HG03442 (cell line): ENCODE data around the gene LRRC8E.

Experiments
- ATAC-seq: cut with Tn5 transposase; IDR thresholded peaks from one replicate; pipeline ENCODE4 v1.9.1; 2021; ENCODE audit warnings: mild to moderate bottlenecking, moderate library complexity; ENCODE audit not compliant: unreplicated experiment

LRRC8E gene

DNA sequence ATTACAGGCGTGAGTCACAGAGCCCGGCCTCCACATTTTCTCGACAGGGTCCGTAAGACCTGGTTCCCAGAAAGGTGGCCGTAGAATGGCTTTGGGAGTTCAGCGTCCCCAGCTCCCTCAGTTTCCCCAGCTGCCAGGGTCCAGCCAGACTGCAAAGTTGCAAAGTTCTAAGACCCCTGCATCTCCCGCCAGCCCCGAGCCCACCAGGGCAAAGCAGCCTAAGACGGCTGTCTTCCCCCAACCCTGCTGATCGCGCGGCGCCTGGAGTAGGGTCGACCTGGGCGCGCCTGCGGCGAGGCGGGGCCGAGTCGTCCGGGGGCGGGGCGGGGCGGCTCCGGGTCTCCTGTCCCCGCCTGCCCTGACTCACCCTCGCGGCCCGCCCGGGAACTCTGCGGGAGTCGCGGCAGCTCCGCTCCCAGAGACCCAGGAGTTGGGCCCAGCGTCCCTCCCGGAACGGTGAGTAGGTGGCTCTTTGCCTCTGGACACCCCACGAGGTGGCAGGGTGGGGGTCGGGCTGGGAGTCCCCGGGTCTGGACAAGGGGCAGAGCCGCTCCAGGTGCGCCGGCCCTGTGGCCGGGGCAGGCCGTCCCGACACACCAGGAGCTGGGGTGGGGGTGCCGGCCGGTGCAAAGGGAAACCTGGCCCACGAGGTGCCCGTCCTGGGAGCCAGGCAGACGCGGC is at the start of gene LRRC8E:
TSS of gene LRRC8E (plus strand) at position 366 of the 681 bp plus-strand sequence. CDS start 7,094 bp downstream, outside the sequence.
- no peak for ATAC-seq

DNA sequence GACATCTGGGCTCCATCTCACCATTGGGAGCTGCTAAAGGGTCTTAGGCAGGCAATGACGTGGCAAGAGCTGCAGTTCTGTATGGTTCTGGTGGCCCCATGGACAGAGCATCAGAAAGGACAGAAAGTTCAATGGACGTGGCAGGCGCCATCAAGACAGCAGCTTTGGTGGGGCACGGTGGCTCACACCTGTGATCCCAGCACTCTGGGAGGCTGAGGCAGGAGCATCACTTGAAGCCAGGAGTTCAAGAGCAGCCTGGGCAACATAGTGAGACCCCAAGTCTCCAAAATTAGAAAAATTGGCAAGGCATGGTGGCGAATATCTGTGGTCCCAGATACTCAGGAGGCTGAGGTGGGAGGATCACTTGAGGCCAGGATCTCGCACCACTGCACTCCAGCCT is 48.8 kb upstream of the LRRC8E start:
- ATAC-seq, result no peak

DNA sequence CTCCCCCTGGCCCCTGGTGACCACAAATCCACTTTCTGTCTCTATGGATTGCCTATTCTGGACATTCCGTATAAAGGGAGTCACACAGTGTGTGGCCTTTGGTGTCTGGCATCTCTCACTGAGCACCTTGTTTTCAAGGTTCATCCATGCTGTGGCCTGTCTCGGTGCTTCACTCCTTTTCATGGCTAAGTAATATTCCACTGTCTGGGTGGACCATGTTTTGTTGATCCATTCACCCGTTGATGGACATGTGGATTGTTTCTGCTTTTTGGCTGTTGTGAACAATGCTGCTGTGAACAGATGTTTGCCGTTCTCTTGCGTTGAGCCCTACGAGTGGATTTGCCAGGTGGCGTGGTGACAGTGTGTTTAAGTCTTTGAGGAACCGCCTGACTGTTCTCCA is 47.7 kb upstream of the LRRC8E start:
- no peak for ATAC-seq

DNA sequence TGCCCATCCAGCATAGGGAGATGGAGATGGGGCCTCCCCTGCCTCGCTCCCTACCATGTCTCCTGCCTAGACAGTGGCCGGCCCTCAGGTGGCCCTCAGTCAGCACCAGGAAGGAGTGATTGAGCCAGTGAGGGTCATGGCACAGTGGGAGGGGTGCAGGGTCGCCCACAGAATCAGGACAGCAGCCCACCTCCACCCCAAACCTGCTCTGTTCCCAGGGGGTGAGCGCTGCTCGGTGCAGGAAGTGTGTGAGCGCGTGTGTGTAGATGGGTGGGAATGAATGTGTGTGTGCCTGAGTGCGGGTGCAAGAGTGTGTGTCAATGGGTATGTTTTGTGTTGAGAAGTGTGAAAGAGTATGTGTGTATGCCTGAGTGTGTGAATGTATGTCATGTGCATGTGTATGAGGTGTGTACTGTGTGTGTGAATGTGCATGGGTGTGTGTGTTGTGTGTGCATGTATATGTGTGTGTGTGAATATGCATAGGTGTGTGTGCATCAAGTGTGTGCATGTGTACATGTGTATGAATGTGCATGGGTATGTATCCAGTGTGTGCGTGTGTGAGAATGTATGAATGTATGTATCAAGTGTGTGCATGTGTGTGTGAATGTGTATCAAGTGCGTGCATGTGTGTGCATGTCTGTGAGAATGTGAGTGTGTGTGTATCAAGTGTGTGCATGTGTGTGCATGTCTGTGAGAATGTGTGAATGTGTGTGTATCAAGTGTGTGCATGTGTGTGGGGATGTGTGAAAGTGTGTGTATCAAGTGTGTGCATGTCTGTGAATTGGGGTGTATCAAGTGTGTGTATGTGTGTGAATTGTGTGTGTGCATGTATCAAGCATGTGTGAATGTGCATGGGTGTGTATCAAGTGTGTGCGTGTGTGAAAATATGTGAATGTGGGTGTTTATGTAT is 46.3 kb upstream of the LRRC8E start:
- ATAC-seq, result no peak

DNA sequence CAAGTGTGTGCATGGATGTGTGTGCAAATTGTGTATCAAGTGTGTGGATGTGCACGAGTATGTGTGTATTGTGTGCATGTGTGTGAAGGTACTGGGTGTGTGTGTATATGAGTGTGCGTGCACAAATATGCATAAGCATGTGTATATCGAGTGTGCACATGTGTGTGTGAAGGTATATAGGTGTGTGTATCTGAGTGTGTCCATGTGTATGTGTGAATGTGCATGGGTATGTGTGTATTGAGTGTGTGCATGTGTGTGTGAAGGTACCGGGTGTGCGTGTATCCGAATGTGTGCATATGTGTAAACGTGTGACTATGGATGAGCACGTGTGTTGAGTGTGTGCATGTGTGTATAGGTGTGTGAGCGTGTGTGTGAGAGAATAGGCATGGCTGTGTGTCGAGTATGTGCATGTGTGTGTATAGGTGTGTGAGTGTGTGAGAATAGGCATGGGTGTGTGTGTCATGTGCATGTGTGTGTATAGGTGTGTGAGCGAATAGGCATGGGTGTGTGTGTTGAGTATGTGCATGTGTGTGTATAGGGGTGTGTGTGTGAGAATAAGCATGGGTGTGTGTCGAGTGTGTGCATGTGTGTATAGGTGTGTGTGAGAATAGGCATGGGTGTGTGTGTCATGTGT is 45.5 kb upstream of the LRRC8E start:
- no peak for ATAC-seq

DNA sequence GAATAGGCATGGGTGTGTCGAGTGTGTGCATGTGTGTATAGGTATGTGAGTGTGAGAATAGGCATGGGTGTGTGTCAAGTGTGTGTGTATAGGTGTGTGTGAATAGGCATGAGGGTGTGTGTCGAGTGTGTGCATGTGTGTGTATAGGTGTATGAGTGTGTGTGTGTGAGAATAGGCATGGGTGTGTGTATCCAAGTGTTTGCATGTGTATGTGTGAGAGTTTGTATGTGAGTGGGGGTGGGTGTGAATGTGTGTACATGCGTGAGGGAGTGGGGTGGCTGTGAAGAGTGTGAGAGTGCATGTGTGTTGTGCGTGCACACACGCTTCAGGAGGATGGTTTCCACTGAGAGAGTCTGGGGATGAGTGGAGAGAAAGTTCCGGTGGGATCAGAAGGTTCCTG is 44.8 kb upstream of the LRRC8E start:
- no peak for ATAC-seq

DNA sequence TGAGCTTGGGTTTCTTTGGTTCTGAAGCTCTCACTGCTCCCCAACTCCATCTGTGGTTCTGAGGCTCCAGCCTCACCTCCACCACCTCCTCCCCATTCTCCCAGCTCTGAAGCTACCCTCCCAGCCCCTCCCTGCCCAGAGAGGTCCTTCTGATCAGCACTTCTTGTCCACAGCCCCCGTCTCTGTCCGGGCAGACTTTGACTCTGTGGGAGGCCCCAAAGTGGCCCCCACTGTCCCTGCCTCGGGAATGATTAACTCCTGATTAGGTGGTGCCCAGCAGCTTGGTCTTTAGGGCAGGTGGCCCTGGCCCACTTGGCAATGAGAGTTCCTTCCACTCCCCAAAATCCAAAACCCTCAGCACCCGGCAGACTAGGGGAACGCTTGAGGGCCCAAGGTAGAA is 43.9 kb upstream of the LRRC8E start:
- ATAC-seq, result no peak

DNA sequence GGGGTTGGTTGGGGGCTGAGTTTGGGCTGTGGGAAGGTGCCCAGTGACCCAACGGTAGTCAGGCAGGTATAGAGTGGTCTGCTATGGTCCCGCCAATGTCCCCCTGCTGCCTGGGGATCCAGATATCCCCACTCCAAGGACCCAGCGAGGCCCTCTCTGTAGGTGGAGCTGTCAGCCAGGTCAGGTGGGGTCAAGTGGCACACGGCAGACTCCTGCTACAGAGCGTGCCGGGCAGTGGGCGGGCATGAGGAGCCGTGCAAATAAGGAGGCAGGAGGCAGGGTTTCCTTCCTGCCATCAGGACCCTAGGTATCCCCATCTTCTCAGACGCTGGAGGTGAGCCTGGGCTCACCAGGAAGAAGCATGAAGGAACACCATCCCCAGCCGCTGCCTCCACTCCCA is 43.4 kb upstream of the LRRC8E start:
- no peak for ATAC-seq

DNA sequence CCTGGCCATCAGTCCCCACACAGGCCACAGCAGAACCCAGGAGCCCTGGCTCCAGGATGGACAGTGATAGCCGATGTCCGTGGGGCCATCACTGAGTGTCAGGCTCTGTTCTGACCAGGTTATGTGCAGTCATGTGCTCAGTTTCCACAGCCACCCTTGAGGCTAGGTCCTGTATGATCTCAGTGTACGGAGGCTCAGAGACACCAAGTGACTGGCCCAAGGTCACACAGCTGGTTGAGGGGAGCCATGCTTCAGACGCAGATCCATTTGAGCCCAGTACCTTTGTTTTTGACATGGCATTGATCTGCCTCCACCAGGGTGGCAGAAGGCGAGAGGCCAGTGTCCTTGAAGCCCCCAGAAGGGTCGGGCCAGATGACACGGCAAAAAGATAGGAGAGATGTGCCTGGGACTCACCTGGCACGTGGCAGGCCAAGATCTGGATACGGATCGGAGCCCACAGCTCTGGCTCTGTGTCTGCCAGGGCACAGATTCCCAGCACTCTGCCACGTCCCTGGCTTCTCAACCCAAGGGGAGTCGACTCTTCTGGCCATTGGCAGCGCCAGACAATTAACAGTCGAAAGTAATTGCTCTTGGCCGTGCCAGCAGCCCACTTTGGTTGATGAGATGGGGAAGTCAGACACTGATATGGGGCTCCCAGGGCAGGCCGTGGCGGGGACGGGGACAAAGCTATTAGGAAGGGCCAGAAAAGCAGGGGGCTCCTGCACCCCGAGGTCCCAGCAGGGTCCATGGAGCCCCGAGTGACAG is 42.7 kb upstream of the LRRC8E start:
- no peak for ATAC-seq

DNA sequence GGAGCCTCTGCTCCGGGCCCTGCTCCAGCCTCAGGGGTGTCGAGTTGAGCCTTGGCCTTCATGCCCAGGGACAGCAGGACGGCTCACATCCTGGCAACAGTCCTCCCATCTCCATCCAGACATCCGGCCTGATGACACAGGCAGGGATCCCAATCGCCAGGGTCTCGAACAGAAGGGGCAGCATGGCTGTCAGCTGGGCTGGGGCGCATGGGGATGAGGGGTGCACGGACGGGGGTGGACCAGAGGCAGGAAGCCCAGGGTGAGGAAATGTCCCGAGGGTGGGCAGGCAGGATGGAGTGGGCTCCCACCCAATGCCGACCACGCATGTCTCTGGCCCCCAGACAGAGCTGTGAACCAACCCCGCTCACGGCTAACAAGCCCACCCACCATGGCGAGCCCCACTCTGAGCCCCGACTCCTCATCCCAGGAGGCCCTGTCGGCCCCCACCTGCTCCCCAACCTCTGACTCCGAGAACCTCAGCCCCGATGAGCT is 42.1 kb upstream of the LRRC8E start:
- no peak for ATAC-seq

DNA sequence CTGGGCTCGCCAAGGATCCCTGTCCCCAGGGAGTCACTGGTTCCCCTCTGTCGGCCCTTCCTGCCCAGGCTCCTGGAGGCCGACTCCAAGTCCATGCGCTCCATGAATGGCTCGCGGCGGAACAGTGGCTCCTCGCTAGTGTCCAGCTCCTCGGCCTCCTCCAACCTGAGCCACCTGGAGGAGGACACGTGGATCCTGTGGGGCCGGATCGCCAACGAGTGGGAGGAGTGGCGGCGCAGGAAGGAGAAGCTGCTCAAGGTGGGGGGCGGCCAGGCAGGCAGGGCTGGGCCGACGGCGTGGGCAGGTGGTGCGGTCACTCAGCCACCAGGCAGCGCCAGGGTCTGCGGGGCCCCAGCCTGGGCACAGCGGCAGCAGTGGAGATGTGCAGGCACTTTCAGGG is 40.6 kb upstream of the LRRC8E start:
- ATAC-seq, result no peak

DNA sequence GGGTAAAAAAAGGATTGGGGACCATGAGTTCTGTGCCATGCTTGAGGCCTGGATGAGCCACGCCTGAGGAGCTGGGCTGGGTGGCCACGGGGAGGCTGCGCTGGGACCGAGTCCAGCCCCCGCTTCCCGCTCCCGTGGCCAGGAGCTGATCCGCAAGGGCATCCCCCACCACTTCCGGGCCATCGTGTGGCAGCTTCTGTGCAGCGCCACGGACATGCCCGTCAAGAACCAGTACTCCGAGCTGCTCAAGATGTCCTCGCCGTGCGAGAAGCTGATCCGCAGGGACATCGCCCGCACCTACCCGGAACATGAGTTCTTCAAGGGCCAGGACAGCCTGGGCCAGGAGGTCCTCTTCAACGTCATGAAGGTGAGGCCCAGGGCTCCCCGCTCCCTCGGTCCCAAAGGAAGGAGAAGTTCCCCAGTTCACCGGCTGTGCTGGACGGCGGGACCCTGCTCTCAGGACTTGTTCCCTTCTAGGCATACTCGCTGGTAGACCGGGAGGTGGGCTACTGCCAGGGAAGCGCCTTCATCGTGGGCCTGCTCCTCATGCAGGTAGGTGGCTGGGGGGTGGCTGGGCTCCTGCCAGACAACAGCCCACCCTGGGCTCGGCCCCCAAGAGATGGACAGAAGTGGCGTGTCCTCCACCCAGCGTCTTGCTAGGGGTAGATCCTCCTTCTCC is 39.4 kb upstream of the LRRC8E start:
- no peak for ATAC-seq

DNA sequence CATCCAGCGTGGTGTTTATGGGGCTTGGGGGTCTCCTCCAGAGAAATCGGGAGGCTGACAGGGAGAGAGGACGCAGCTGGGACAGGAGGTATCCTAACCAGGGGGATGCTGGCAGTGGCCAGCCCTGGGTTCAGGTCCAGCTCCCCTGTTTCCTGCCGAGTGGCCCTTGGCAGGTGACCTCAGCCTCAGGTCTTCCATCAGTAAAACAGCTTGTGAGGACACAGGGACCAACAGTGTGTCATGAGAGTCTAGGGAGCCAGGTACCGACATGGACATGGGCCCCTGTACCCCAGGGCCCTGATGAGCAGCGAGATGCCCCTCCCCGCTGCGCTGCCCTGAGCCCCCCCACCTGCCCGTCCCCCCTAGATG is 38.7 kb upstream of the LRRC8E start:
- ATAC-seq, result no peak

DNA sequence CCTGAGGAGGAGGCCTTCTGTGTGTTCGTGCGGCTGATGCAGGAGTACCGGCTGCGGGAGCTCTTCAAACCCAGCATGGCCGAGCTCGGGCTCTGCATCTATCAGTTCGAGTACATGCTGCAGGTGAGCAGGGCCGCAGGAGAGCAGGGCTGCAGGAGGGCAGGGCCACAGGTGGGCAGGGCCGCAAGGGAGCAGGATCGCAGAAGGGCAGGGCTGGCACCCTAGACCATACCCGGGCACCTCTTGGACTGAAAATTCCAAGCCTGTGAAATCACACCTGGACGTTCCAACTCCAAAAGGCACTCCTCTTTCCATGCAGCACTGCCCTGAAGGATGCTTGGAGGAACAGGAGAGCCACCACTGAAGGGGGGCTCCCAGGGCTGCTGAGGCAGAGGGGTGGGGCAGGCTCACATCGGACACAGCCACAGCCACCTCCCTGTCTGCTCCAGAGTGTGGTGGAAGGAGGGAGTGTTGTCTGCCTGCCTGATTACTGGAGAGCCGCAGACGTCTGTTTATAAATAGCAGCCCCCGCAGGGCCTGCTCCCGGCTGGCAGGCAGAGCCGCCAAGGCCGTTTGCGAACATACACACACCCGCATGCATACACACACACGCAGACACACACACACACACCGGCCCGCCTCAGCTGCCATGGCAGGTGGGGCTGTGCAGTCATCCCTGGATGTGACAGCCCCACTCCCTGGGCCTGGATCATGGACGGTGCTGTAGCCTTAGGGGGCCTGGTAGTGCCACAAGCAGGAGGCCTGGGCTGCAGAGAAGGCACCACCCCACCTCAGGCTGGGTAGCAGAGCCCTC is 38.1 kb upstream of the LRRC8E start:
- ATAC-seq, result no peak

DNA sequence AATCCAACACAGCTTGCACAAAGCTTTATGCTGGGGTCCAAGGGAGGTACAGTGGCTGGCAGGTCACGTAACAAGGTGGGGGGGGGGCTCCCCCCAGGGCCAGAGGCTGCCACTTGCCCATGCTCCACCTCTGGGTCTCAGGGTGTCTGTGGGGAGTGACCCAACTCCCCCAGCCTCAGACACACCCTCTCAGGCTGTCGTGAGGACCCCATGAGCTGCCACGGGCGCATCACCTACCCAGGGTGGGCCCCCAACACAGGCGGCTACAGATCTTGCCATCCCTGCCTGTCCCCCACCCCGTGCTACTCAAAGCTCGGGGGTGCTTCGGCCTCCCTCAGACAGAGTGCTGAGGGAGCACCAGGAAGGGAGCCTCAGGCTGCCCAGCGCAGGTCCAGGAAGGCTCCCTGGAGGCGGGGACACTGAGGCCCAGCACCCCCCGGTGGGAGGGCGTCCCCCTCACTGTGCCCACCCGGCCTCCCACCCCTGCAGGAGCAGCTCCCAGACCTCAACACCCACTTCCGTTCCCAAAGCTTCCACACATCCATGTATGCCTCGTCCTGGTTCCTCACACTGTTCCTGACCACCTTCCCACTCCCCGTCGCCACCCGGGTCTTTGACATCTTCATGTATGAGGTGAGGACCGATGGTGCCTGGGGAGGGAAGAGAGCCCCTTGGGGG is 37.2 kb upstream of the LRRC8E start:
- no peak for ATAC-seq

DNA sequence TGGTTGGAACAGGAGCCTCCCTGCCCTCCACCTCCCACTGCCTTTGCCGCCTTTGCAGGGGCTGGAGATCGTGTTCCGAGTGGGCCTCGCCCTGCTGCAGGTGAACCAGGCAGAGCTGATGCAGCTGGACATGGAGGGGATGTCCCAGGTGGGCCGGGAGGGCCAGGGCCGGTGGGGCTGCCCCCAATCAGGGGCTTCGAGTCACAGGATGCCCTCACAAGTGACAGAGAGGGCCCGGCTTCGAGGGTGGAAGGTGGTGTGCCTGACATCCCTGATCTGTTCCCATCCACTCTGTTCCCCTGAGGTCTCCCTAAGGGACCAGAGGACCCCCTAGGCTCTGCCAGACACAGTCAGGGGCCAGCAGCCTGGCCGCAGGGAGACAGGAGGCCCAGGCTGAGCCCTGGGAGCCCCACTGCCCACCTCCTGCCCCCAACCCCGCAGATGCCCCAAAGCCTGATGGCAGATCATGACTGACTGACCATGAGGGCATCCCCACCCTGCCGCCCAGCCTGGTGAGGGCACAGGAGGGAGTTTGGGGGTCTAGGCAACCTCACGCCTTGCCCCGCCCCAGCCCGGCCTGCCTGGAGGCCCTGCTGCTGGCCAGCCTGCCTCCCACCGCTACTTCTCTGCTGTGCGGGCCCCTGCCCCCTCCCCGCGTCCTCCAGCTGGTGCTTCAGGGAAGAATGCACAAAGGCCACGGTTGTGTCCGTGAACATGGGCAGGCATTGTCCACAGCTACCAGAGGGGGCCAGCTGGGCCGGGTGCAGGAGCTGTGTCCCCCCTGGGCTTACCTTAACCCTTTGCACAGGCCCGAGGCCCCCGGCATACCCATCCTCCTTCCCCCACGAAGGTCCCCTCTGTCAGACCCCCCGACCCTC is 36.4 kb upstream of the LRRC8E start:
- no peak for ATAC-seq

DNA sequence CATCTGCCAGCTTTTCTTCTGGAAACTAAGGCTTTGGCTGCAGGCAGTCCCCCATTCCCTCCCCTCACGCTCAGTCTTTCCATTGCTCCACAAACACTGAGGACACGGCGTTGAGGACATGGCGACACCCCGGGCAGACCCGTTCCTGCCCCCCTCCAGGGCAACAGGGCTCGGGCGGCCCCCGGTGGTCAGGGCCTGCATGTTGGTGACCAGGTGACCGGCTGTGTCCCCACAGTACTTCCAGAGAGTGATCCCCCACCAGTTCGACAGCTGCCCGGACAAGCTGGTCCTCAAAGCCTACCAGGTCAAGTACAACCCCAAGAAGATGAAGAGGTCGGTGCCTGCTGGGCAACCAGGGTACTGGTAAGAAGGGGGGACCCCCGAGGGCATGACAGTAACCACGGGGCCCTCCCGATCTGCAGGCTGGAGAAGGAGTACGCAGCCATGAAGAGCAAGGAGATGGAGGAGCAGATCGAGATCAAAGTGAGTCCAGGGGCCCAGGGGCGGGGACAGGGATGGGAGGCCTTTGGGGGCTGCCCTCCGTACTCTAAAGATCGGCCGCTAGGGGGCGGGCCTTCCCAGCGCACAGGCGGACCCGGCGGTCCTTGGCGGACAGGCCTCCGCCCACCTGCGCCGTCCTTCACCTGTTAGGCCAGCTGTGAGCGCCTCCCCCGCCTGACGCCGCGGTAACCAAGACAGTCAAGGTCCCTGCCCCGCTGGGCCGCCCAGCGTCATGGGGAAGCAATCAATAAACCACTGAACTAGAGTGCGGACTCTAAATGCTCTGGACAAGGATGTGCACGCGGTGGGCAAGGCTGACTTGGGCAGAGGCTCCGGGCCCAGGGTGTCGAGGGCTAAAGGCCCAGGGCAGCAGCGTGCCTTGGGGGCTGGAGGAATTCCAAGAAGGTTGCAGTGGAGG is 35.2 kb upstream of the LRRC8E start:
- no peak for ATAC-seq
